Esophagus squamous epithelium (tissue), 4 donors: Measurements from ENCODE around the gene LDAH.

Source experiments
- POLR2A ChIP-seq, 4 donors: fragments of 450-650 bp; IDR thresholded peaks; one replicate each; pipeline ENCODE4 v1.6.1; 2017; ENCODE audit warnings: antibody characterized with exemption in 4 of 4, mild to moderate bottlenecking in 4 of 4, moderate library complexity in 3 of 4
- TF ChIP-seq, protein P1 (sequence below), 6 experiments: fragments of 450-650 bp in 4 of 6; fragments of 200-600 bp in 2 of 6; sonication (generic) in 2 of 6; IDR thresholded peaks; one replicate each; pipeline ENCODE4 v1.5.1; 2016 to 2019; ENCODE audit warnings: antibody characterized with exemption in 6 of 6, mild to moderate bottlenecking in 4 of 6, moderate library complexity in 4 of 6

DNA sequence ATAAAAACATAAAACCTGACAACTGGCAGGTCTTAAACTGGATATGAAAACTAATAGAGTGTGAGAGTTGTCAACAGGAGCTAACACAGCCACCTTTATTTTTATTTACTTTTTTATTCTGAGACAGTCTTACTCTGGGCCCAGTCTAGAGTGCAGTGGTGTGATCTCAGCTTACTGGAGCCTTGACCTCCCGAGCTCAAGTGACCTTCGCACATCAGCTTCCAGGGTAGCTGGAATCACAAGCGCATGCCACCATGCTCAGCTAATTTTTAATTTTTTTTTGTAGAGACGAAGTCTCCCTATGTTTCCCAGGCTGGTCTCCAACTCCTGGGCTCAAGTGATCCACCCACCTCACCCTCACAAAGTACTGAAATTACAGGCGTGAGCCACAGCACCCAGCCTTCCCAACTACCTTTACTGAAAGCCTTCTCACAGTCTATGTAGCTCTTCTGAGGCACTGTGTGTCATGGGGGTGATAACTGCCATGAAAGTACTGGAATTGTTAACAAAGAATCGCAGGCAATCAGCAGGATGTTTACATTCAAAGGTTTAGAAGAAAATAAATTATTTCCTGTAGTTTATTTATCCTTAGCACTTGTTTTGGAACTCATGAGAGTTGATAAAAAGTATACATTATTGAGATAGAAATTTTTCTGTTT is 131.7 kb downstream of the LDAH start:
- no peak for TF ChIP-seq POLR2A (IDR thresholded peaks at IDR 0.05)
- TF ChIP-seq, protein P1, sequence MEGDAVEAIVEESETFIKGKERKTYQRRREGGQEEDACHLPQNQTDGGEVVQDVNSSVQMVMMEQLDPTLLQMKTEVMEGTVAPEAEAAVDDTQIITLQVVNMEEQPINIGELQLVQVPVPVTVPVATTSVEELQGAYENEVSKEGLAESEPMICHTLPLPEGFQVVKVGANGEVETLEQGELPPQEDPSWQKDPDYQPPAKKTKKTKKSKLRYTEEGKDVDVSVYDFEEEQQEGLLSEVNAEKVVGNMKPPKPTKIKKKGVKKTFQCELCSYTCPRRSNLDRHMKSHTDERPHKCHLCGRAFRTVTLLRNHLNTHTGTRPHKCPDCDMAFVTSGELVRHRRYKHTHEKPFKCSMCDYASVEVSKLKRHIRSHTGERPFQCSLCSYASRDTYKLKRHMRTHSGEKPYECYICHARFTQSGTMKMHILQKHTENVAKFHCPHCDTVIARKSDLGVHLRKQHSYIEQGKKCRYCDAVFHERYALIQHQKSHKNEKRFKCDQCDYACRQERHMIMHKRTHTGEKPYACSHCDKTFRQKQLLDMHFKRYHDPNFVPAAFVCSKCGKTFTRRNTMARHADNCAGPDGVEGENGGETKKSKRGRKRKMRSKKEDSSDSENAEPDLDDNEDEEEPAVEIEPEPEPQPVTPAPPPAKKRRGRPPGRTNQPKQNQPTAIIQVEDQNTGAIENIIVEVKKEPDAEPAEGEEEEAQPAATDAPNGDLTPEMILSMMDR (IDR thresholded peaks at IDR 0.05): no peak
